Osteoblast (primary cell): ENCODE data around the gene PSMF1. TPM values are rescaled to one million over a fixed set of nuclear protein-coding genes. Genes with fewer than 3 reads are reported as not detected.

Experiments used
- DNase-seq: peaks from one replicate; pipeline ENCODE4 v3.0.0; 2011; ENCODE audit warnings: low spot score, mixed read lengths; ENCODE audit not compliant: insufficient read length; ENCODE audit errors: missing footprints
- H2AFZ ChIP-seq: 2 replicates; pipeline ENCODE4 v1.6.0; 2011; ENCODE audit warnings: mild to moderate bottlenecking, low read length
- H3K27ac ChIP-seq: 2 replicates; pipeline ENCODE4 v1.5.1; 2011; ENCODE audit warnings: mild to moderate bottlenecking, low read depth, low read length, moderate library complexity
- H3K27me3 ChIP-seq: 2 replicates; pipeline ENCODE4 v1.6.0; 2012; ENCODE audit warnings: mild to moderate bottlenecking, control low read depth, inconsistent platforms, low read length, moderate library complexity; ENCODE audit not compliant: insufficient read depth
- H3K36me3 ChIP-seq: 2 replicates; pipeline ENCODE4 v1.5.1; 2011; ENCODE audit warnings: mild to moderate bottlenecking, low read length, control low read depth, moderate library complexity; ENCODE audit not compliant: insufficient read depth
- H3K4me1 ChIP-seq: 2 replicates; pipeline ENCODE4 v1.5.1; 2011; ENCODE audit warnings: mild to moderate bottlenecking, low read length, control low read depth, moderate library complexity; ENCODE audit not compliant: insufficient read depth
- H3K4me2 ChIP-seq: 2 replicates; pipeline ENCODE4 v1.6.0; 2011; ENCODE audit warnings: mild to moderate bottlenecking, low read length; ENCODE audit not compliant: insufficient read depth
- H3K4me3 ChIP-seq: fragments of 200-600 bp; sonication (generic); 3 replicates; pipeline ENCODE4 v1.5.1; 2012; ENCODE audit warnings: mild to moderate bottlenecking, low read length, inconsistent platforms; ENCODE audit not compliant: insufficient read depth
- H3K79me2 ChIP-seq: 2 replicates; pipeline ENCODE4 v1.6.0; 2012; ENCODE audit warnings: mild to moderate bottlenecking, low read length, control low read depth, inconsistent platforms; ENCODE audit not compliant: insufficient read depth
- H3K9me3 ChIP-seq: 2 replicates; pipeline ENCODE4 v1.5.1; 2011; ENCODE audit warnings: low read depth, low read length, control low read depth
- H4K20me1 ChIP-seq: 2 replicates; pipeline ENCODE4 v1.6.0; 2012; ENCODE audit warnings: mild to moderate bottlenecking, low read length, control low read depth; ENCODE audit not compliant: insufficient read depth
- total RNA-seq: library from RNA; depleted of rRNA; stranded (reverse); fragments of >200 nt; gene quantifications from 2 replicates; pipeline ENCODE4 v1.2.3, GENCODE V29; 2012
- TF ChIP-seq, protein P1 (sequence below): IDR thresholded peaks from 2 replicates; pipeline ENCODE4 v1.5.1; 2011; ENCODE audit warnings: mild to moderate bottlenecking, low read depth, low read length, moderate library complexity; ENCODE audit errors: extremely low read depth

PSMF1 gene
- total RNA-seq, 1 donor = 61.2 TPM

DNA sequence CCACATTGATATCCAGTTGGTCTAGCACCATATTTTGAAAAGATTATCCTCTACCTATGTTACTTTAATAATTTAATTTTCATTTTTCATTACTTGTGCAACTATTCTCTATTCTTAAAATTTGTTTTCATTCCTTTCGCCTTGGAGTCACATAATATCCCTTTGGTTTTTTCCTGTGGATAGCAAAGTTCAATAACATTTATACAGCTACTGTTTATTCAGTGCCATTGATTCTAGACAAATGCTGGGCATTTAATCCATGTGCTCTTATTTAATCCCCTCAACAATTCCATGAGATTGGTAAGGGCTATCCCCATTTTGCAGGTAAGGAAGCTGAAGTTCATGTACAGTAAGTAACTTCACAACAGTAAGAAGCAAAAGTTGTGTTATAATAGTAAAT, 32.6 kb downstream of the PSMF1 start:
- no peak overlapping the region for H3K27ac ChIP-seq
- no peak overlapping the region for H2AFZ ChIP-seq
- H3K9me3 ChIP-seq = no peaks in the 10 kb centered on the region
- DNase-seq = no peak
- no peaks in the 10 kb centered on the region for H3K27me3 ChIP-seq
- peaks cover 5% of the 10 kb centered on the region for H3K4me1 ChIP-seq
- peaks cover 17% of the 10 kb centered on the region for H4K20me1 ChIP-seq
- peaks cover 40% of the 10 kb centered on the region for H3K36me3 ChIP-seq
- H3K4me3 ChIP-seq = no peak overlapping the region
- TF ChIP-seq, protein P1, sequence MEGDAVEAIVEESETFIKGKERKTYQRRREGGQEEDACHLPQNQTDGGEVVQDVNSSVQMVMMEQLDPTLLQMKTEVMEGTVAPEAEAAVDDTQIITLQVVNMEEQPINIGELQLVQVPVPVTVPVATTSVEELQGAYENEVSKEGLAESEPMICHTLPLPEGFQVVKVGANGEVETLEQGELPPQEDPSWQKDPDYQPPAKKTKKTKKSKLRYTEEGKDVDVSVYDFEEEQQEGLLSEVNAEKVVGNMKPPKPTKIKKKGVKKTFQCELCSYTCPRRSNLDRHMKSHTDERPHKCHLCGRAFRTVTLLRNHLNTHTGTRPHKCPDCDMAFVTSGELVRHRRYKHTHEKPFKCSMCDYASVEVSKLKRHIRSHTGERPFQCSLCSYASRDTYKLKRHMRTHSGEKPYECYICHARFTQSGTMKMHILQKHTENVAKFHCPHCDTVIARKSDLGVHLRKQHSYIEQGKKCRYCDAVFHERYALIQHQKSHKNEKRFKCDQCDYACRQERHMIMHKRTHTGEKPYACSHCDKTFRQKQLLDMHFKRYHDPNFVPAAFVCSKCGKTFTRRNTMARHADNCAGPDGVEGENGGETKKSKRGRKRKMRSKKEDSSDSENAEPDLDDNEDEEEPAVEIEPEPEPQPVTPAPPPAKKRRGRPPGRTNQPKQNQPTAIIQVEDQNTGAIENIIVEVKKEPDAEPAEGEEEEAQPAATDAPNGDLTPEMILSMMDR = no peak
- no peak overlapping the region for H3K4me2 ChIP-seq
- H3K79me2 ChIP-seq = peaks cover 13% of the 10 kb centered on the region

GRCh38 chr20:1154226-1154625, 35.8 kb downstream of the PSMF1 start:
- peaks cover 17% of the 10 kb centered on the region for H4K20me1 ChIP-seq
- TF ChIP-seq, protein P1 = no peak
- no peak for DNase-seq
- no peaks in the 10 kb centered on the region for H3K27me3 ChIP-seq
- H3K4me1 ChIP-seq = peaks cover 5% of the 10 kb centered on the region
- no peak overlapping the region for H3K27ac ChIP-seq
- no peak overlapping the region for H2AFZ ChIP-seq
- no peak overlapping the region for H3K4me2 ChIP-seq
- peaks cover 13% of the 10 kb centered on the region for H3K79me2 ChIP-seq
- no peaks in the 10 kb centered on the region for H3K9me3 ChIP-seq
- H3K4me3 ChIP-seq = no peak overlapping the region
- peaks cover 21% of the 10 kb centered on the region for H3K36me3 ChIP-seq

GRCh38 chr20:1154691-1155090, 36.3 kb downstream of the PSMF1 start:
- Histone ChIP-seq H3K79me2 (peaks cover 11% of the 10 kb centered on the region), H3K4me1 (peaks cover 5% of the 10 kb centered on the region), H3K36me3 (peaks cover 21% of the 10 kb centered on the region), H2AFZ (no peak overlapping the region), H3K27me3 (no peaks in the 10 kb centered on the region), H3K4me3 (no peak overlapping the region), H3K9me3 (no peaks in the 10 kb centered on the region), H3K27ac (no peak overlapping the region), H3K4me2 (no peak overlapping the region), H4K20me1 (peaks cover 15% of the 10 kb centered on the region)
- TF ChIP-seq, protein P1 = no peak
- no peak for DNase-seq

- peaks cover 16% of the 10 kb centered on the region for H4K20me1 ChIP-seq
- peaks cover 24% of the 10 kb centered on the region for H3K36me3 ChIP-seq
- no peak for DNase-seq
- TF ChIP-seq, protein P1 = no peak
- H3K4me1 ChIP-seq = peaks cover 2% of the 10 kb centered on the region
- H3K79me2 ChIP-seq = peaks cover 11% of the 10 kb centered on the region
- H3K27ac ChIP-seq = no peak overlapping the region
- H3K9me3 ChIP-seq = no peaks in the 10 kb centered on the region
- no peaks in the 10 kb centered on the region for H3K27me3 ChIP-seq
- no peak overlapping the region for H2AFZ ChIP-seq
- H3K4me2 ChIP-seq = no peak overlapping the region
- no peak overlapping the region for H3K4me3 ChIP-seq
These were observed 36.9 kb downstream of the PSMF1 start for GRCh38 chr20:1155342-1155741.
